ENCODE measurements around the gene ARSA.

DNA sequence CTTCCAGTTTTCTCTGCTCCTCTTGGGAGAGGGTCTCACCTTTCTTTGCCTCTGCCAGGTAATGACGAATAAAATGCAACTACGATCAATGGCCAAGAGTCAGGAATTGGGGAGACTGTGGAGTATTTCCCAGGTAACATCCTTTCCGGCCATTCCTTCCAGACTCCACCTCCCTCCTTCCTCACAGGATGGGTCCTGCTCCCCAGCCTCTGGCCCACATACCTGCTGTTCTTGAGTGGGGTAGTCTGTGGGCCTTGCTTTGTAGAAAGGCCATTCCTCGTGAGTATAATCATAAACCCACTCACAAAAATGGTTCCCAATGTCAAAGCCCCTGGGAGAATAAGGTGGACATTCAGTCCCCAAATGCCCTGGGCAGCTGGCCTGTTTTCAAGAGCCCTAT, 48.2 kb downstream of the ARSA start:
- TF ChIP-seq, protein P1, sequence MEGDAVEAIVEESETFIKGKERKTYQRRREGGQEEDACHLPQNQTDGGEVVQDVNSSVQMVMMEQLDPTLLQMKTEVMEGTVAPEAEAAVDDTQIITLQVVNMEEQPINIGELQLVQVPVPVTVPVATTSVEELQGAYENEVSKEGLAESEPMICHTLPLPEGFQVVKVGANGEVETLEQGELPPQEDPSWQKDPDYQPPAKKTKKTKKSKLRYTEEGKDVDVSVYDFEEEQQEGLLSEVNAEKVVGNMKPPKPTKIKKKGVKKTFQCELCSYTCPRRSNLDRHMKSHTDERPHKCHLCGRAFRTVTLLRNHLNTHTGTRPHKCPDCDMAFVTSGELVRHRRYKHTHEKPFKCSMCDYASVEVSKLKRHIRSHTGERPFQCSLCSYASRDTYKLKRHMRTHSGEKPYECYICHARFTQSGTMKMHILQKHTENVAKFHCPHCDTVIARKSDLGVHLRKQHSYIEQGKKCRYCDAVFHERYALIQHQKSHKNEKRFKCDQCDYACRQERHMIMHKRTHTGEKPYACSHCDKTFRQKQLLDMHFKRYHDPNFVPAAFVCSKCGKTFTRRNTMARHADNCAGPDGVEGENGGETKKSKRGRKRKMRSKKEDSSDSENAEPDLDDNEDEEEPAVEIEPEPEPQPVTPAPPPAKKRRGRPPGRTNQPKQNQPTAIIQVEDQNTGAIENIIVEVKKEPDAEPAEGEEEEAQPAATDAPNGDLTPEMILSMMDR (IDR thresholded peaks at IDR 0.05), result no peak
- TF ChIP-seq POLR2A (IDR thresholded peaks at IDR 0.05), result no peak
